NCI-H748 (cell line): ENCODE measurements around the gene ABCC4.

ENCODE experiments used
- DNase-seq: peaks from one replicate; lab custom pipeline; 2025; ENCODE audit not compliant: unreplicated experiment; lab: John Stamatoyannopoulos, UW

Gene ABCC4

DNA sequence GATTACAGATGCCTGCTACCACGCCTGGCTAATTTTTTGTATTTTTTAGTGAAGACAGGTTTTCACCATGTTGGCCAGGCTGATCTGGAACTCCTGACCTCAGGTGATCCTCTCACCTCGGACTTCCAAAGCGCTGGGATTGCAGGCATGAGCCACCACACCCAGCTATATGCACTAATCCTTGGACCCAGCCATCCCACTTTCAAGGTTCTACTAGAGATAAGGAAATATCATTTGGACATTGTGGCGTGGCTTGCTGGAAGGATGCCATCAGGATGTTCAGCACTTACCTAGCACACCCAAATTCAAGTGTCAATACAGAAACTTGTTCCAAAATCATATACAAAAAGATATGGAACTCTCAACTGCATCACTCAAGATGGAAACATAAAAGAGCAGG lies 136.4 kb downstream of the ABCC4 start:
- DNase-seq, result no peak

DNA sequence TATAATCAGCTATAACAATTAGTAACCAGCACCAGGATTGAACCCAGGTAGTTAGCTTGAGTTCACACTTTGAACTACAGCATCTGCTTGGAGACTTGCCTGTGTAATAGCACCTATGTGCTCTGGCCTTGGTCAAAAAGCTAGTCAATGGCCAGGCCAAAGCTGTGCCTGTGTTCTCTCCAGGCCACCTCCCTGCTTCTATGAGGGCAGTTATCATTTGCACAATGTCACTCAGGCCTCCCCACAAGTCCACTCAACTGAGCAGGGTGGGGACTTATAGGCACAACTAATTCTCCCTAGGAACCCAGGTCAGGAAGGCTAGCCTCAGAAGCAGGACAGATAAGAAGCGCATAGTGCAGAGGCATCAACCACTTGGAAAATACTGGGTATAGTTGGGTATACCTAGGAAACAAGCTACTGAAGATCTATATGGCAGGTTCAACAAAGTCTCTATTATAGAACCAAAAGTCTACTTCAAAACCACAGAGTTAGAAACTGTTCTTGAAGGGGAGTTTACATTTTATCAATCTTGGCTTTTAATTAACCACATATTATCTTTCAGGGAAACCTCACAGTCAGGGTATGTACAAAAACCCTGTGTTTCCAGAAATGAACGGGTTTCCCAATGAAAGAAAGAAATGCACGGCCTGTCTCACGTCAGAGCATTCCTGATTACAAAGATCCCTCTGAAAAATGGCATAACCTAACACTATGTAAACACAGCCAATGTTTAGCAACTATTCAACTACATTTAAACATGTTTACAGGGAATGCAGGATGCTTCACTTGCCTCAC lies 140.9 kb downstream of the ABCC4 start:
- peak; percentile 37 for DNase-seq

- DNase-seq, result no peak
Observed at GRCh38 chr13:95159458-95159857, 141.8 kb downstream of the ABCC4 start.

DNA sequence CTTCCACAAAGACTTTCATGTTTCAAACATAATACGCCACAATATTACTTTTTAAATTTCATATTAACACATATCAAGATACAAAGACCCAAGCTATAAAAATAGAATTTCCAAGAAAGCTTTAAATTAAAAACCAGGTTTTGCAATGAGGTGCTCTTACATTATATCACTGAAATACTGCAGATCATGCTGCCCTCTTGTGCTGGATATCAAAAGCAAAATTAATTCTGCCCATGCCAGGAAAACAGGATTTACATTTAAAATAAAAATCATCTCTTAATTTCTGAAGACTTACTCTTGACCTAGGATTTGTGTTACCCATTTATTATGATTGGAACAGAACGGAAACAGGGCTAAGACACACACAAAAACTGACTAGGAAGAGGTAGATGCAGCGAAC lies 145.0 kb downstream of the ABCC4 start:
- peak; percentile 64 for DNase-seq

DNA sequence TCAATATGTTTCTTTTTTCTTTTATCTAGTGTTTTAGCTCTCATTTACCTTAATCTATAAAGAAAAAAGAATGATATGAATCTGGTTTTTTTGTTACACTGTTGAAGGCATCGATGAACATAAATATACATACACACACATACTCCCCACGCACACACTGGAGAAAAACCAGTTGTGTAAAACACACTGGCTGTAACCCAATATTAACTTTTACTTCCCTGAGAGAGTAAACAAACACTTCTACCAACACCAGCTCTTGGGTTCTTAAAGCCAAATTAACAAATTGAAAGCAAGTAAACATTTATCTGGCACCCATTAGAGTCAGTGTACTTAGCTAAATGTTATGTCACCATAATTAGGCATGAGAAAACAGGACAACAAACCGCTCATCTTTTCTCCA lies 145.7 kb downstream of the ABCC4 start:
- DNase-seq, result peak; percentile 80

DNA sequence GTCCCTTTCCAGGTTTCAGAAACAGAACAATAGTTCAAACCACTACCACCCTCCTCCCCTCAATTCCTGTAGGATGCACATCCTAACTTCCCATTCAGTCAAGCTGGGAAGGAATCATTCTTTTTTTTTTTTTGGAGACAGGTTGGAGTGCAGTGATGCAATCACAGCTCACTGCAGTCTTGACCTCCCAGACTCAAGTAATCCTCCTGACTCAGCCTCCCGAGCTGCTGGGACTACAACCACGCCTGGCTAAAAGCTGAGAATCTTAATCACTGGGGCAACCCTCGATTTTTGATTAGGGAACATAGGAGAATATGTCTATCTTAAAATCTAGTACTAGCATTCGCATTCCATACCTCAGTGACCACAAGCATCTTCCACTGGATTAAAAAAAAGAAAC lies 146.2 kb downstream of the ABCC4 start:
- no peak for DNase-seq

- peak; percentile 93 for DNase-seq
Observed at GRCh38 chr13:95154413-95154886, 146.8 kb downstream of the ABCC4 start.

GRCh38 chr13:95153647-95154412 lies 147.4 kb downstream of the ABCC4 start:
- DNase-seq, result peak; percentile 92

- DNase-seq, result no peak
Observed at GRCh38 chr13:95151942-95152587, 149.2 kb downstream of the ABCC4 start.

DNA sequence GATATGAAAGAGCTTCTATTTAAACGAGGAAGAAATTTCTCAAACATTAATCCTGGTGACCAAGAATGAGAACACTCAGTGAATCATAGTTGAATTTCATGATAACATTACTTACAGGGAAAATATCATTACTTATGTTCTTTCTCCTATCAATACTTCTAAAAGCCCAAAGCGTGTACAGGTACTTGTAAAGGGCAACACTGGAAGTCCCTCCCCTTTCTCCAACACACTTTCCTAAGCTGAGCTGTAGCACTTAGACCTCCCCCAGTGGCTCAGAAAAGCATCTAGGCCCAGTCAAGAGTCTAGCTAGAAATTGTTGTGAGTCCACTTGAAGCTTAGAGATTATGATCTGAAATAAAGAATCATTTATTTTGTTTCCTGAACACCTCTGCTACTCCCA lies 150.7 kb downstream of the ABCC4 start:
- DNase-seq, result no peak

- no peak for DNase-seq
Observed at GRCh38 chr13:95146486-95146885, 154.8 kb downstream of the ABCC4 start.

GRCh38 chr13:95145587-95145986 lies 155.7 kb downstream of the ABCC4 start:
- DNase-seq, result no peak

- DNase-seq, result no peak
Observed at GRCh38 chr13:95140502-95140901, 160.7 kb downstream of the ABCC4 start.

- DNase-seq, result no peak
Observed at GRCh38 chr13:95138876-95139585, 162.2 kb downstream of the ABCC4 start.

DNA sequence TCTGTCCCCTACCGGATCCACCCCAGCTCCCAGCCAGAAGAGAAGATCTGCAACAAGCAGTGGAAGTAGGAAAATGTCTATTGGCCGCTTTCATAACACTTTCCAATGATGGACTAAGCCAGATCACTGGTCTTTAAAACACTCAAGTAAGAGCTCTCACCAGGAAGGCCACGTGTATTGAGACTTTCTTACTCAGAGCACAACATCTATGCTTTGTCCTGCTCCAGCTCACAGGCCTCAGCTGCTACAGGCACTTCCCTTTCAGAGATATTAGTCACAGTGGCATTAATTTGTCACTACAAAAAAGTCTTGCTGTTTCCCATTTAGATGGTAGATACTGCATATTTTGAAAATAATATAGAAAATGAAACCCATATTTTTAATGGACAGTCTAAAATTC lies 164.2 kb downstream of the ABCC4 start:
- DNase-seq, result no peak

GRCh38 chr13:95136638-95137037 lies 164.6 kb downstream of the ABCC4 start:
- DNase-seq, result no peak

GRCh38 chr13:95133498-95133897 lies 167.8 kb downstream of the ABCC4 start:
- DNase-seq, result no peak

DNA sequence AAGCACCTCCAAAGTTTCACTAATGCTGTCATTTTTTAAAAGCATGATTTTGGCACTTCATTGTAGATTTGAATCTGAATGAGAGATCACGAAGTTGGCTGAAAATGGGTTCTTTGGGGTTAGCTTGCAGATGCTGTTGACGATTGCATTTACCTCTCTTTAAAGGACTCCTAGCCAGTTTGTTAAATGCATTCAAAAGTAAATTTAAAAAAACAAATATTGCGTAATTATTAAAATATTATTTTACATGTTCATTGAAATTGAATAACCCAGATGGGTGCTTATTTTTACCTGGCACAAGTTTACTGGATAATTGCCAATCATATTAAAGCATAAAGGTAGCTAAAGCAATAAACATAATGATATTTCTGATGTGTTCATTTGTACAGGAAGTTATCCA lies 172.2 kb downstream of the ABCC4 start:
- DNase-seq, result no peak

GRCh38 chr13:95128045-95128643 lies 173.1 kb downstream of the ABCC4 start:
- DNase-seq, result peak; percentile 94

- no peak for DNase-seq
Observed at GRCh38 chr13:95124959-95125358, 176.3 kb downstream of the ABCC4 start.

DNA sequence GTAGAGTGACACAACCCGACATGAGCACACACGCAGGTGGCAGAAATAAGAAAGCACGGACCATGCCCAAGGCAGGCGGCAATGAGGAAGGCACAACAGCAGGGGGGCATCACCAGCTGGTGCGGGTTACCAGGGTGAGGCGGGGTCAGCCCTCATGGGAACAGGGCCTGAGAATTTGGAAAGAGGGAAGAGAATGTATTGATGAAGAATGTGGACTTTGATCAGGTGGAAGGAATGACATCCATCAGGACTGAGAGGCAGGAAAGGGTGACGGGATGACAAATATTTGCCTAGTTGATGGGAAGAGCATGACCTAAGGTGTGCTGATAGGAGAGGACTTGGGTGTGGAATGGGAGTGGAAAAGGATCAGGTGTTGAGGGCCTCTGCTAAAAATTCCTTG lies 177.5 kb downstream of the ABCC4 start:
- DNase-seq, result peak; percentile 64
